Caco-2 (cell line): ENCODE data around the gene ATP6V1F. TPM values are rescaled to one million over a fixed set of nuclear protein-coding genes. Genes with fewer than 3 reads are reported as not detected.

Experiments
- BruUV-seq: library from RNA; stranded (reverse); fragments of 400-500 nt; replicated peaks from 2 replicates; lab custom pipeline; 2021; lab: Mats Ljungman, UMichigan
- CTCF ChIA-PET: fragments of 300-600 bp; sonication (Branson Sonifier 250); formaldehyde crosslinking; loops from one replicate; lab custom pipeline; 2022; ENCODE audit warnings: antibody characterized with exemption; lab: Charles Lee
- POLR2A ChIA-PET: fragments of 300-600 bp; sonication (Branson Sonifier 250); formaldehyde crosslinking; loops from one replicate; lab custom pipeline; 2022; ENCODE audit warnings: antibody characterized with exemption; lab: Charles Lee
- DNase-seq, 2 experiments: peaks; one replicate each; pipeline versions ENCODE4 v3.0.0 to v3.0.0-alpha.2; 2020 to 2022
- H3K27me3 ChIP-seq: replicated peaks from 2 replicates; pipeline ENCODE4 v1.6.0; 2011; ENCODE audit warnings: low read length; ENCODE audit not compliant: control insufficient read depth, insufficient read depth
- H3K36me3 ChIP-seq: 2 replicates; pipeline ENCODE4 v1.5.1; 2011; ENCODE audit warnings: low read length; ENCODE audit not compliant: control insufficient read depth, insufficient read depth
- H3K4me1 ChIP-seq: fragments of 250-450 bp; sonication (Bioruptor Pico); 2 replicates; pipeline ENCODE4 v1.5.1; 2020; ENCODE audit warnings: mild to moderate bottlenecking
- H3K4me3 ChIP-seq: 2 replicates; pipeline ENCODE4 v1.5.1; 2011; ENCODE audit warnings: low read depth, mild to moderate bottlenecking, control low read depth, low read length
- H3K9me3 ChIP-seq: fragments of 250-450 bp; sonication (Bioruptor Pico); 2 replicates; pipeline ENCODE4 v1.5.1; 2020; ENCODE audit warnings: mild to moderate bottlenecking, moderate library complexity
- H3K27ac Mint-ChIP-seq: one replicate; pipeline ENCODE4 v1.8.0; 2022; ENCODE audit warnings: mixed read lengths; ENCODE audit not compliant: unreplicated experiment
- H3K27me3 Mint-ChIP-seq: one replicate; pipeline ENCODE4 v1.8.0; 2022; ENCODE audit warnings: mixed read lengths; ENCODE audit not compliant: insufficient read depth, unreplicated experiment
- H3K36me3 Mint-ChIP-seq: one replicate; pipeline ENCODE4 v1.8.0; 2022; ENCODE audit warnings: mild to moderate bottlenecking, mixed read lengths; ENCODE audit not compliant: insufficient read depth, unreplicated experiment
- H3K4me1 Mint-ChIP-seq: one replicate; pipeline ENCODE4 v1.8.0; 2022; ENCODE audit warnings: low read depth, mixed read lengths; ENCODE audit not compliant: unreplicated experiment
- H3K4me3 Mint-ChIP-seq: one replicate; pipeline ENCODE4 v1.8.0; 2022; ENCODE audit warnings: mild to moderate bottlenecking, moderate library complexity, mixed read lengths; ENCODE audit not compliant: unreplicated experiment
- H3K9me3 Mint-ChIP-seq: one replicate; pipeline ENCODE4 v1.8.0; 2022; ENCODE audit warnings: mixed read lengths; ENCODE audit not compliant: unreplicated experiment
- CTCF ChIP-seq, 2 experiments: fragments of 200-600 bp in 1 of 2; IDR thresholded peaks; 1 replicate in 1 of 2; 2 replicates in 1 of 2; pipeline versions ENCODE4 v1.5.1 to v1.8.0; 2011 to 2022; ENCODE audit warnings: antibody characterized with exemption in 1 of 2, control low read depth in 1 of 2, inconsistent platforms in 1 of 2, low read depth in 1 of 2, low read length in 1 of 2, mild to moderate bottlenecking in 1 of 2, moderate library complexity in 1 of 2; ENCODE audit not compliant: insufficient read depth in 1 of 2, severe bottlenecking in 1 of 2, unreplicated experiment in 1 of 2
- intact Hi-C: fragments of 100-400 bp; cut with micrococcal nuclease; formaldehyde crosslinking; loops from one replicate; pipeline ENCODE4 v1.10.0; 2022; ENCODE audit not compliant: unreplicated experiment
- total RNA-seq: library from RNA; stranded (reverse); gene quantifications from 2 replicates; pipeline ENCODE4 v1.2.3, GENCODE V29; 2022

The ATP6V1F gene
- total RNA-seq, 1 experiment from 2014 or later, result 162 TPM

- POLR2A ChIA-PET, result interaction anchor here (0.5 kb wide), 1 partner anchor 8 kb away, joined by 3 read pairs; no protein-coding TSS in a partner anchor
- Mint-ChIP-seq H3K9me3 (no peaks in the 10 kb centered on the region), H3K4me3 (no peak overlapping the region), H3K27ac (no peak overlapping the region), H3K36me3 (peaks cover 12% of the 10 kb centered on the region), H3K4me1 (peaks cover 9% of the 10 kb centered on the region), H3K27me3 (peaks cover 3% of the 10 kb centered on the region)
- DNase-seq, result no peak
- H3K9me3 ChIP-seq, result no peaks in the 10 kb centered on the region
- TF ChIP-seq CTCF (IDR thresholded peaks at IDR 0.05; ENCODE audit: insufficient read depth in 1 of 2, low read depth in 1 of 2, low read length in 1 of 2, severe bottlenecking in 1 of 2, unreplicated experiment in 1 of 2), result no peak
- no TSS peak for BruUV-seq
- CTCF ChIA-PET, result no interaction called here
- intact Hi-C loops, result no loop called here
- H3K4me1 ChIP-seq, result peaks cover 16% of the 10 kb centered on the region; the same call in 1 of the 2 replicates
- no peaks in the 10 kb centered on the region for H3K27me3 ChIP-seq
- no peak overlapping the region for H3K4me3 ChIP-seq
- H3K36me3 ChIP-seq, result no peaks in the 10 kb centered on the region; the same call in none of the 2 replicates
Measured at GRCh38 chr7:128867241-128867640, 4.6 kb downstream of the ATP6V1F start.

GRCh38 chr7:128867842-128868623 is 5.4 kb downstream of the ATP6V1F start:
- peaks cover 3% of the 10 kb centered on the region for H3K27me3 Mint-ChIP-seq
- intact Hi-C loops, result no loop called here

More at GRCh38 chr7:128867842-128868623, 5.4 kb downstream of the ATP6V1F start:
- peaks cover 5% of the 10 kb centered on the region for H3K36me3 Mint-ChIP-seq
- POLR2A ChIA-PET, result interaction anchor here (1.5 kb wide), 1 partner anchor 8 kb away, joined by 4 read pairs; no protein-coding TSS in a partner anchor
- H3K4me3 Mint-ChIP-seq, result peak overlapping the region; percentile 79
- H3K27ac Mint-ChIP-seq, result no peak overlapping the region
- peaks cover 7% of the 10 kb centered on the region for H3K4me1 Mint-ChIP-seq
- Histone ChIP-seq H3K9me3 (no peaks in the 10 kb centered on the region), H3K4me3 (no peak overlapping the region; the same call in 1 of the 2 replicates), H3K27me3 (no peaks in the 10 kb centered on the region), H3K4me1 (peaks cover 16% of the 10 kb centered on the region; the same call in 1 of the 2 replicates), H3K36me3 (no peaks in the 10 kb centered on the region; the same call in none of the 2 replicates)
- CTCF ChIA-PET, result interaction anchor here (0.6 to 1.8 kb wide), 4 partner anchors 8 to 53 kb away, joined by 3 to 5 read pairs (median 4); no protein-coding TSS in a partner anchor
- no peak for DNase-seq
- no peaks in the 10 kb centered on the region for H3K9me3 Mint-ChIP-seq
- no peak for TF ChIP-seq CTCF (IDR thresholded peaks at IDR 0.05; ENCODE audit: insufficient read depth in 1 of 2, low read depth in 1 of 2, low read length in 1 of 2, severe bottlenecking in 1 of 2, unreplicated experiment in 1 of 2)
- no TSS peak for BruUV-seq
